ENCODE results near the gene CDC14B.
A peak's percentile ranks its signal among the peaks of the same experiment; 100 is the strongest.
"Not testable (repeated sequence)": the region's sequence is repeated elsewhere in the genome, so short reads cannot be mapped to it uniquely, and the experiment has no call there.

The CDC14B gene

GRCh38 chr9:96554326-96554725, 65.3 kb downstream of the CDC14B start:
- no peak for TF ChIP-seq CTCF (IDR thresholded peaks at IDR 0.05; ENCODE audit: insufficient read depth, low read length, poor library complexity, severe bottlenecking)
- no peaks in the 10 kb centered on the region for H3K27me3 ChIP-seq (replicated peaks; ENCODE audit: control insufficient read depth, insufficient read depth, low read length)
- H3K4me3 ChIP-seq (replicated peaks; ENCODE audit: low read depth, low read length): no peak overlapping the region
- no peak for DNase-seq (ENCODE audit: extremely low read depth, insufficient read length)
- H3K36me3 ChIP-seq (ENCODE audit: control insufficient read depth, insufficient read depth, low read length): no peaks in the 10 kb centered on the region

GRCh38 chr9:96553070-96553469, 66.6 kb downstream of the CDC14B start:
- no peak for TF ChIP-seq CTCF (IDR thresholded peaks at IDR 0.05; ENCODE audit: insufficient read depth, low read length, poor library complexity, severe bottlenecking)
- no peak overlapping the region for H3K4me3 ChIP-seq (replicated peaks; ENCODE audit: low read depth, low read length)
- H3K27me3 ChIP-seq (replicated peaks; ENCODE audit: control insufficient read depth, insufficient read depth, low read length): no peaks in the 10 kb centered on the region
- no peaks in the 10 kb centered on the region for H3K36me3 ChIP-seq (ENCODE audit: control insufficient read depth, insufficient read depth, low read length)
- no peak for DNase-seq (ENCODE audit: extremely low read depth, insufficient read length)

- H3K4me3 ChIP-seq (replicated peaks; ENCODE audit: low read depth, low read length): no peak overlapping the region
- no peaks in the 10 kb centered on the region for H3K36me3 ChIP-seq (ENCODE audit: control insufficient read depth, insufficient read depth, low read length)
- H3K27me3 ChIP-seq (replicated peaks; ENCODE audit: control insufficient read depth, insufficient read depth, low read length): no peaks in the 10 kb centered on the region
- TF ChIP-seq CTCF (IDR thresholded peaks at IDR 0.05; ENCODE audit: insufficient read depth, low read length, poor library complexity, severe bottlenecking): no peak
- peak; percentile 16 for DNase-seq (ENCODE audit: extremely low read depth, insufficient read length)
These were observed 68.2 kb downstream of the CDC14B start for GRCh38 chr9:96551403-96551802.

GRCh38 chr9:96550659-96551058, 69.0 kb downstream of the CDC14B start:
- Histone ChIP-seq H3K36me3 (ENCODE audit: control insufficient read depth, insufficient read depth, low read length) (no peaks in the 10 kb centered on the region), H3K27me3 (replicated peaks; ENCODE audit: control insufficient read depth, insufficient read depth, low read length) (no peaks in the 10 kb centered on the region), H3K4me3 (replicated peaks; ENCODE audit: low read depth, low read length) (no peak overlapping the region)
- TF ChIP-seq CTCF (IDR thresholded peaks at IDR 0.05; ENCODE audit: insufficient read depth, low read length, poor library complexity, severe bottlenecking): no peak
- DNase-seq (ENCODE audit: extremely low read depth, insufficient read length): no peak

GRCh38 chr9:96543131-96543530, 76.5 kb downstream of the CDC14B start:
- not testable (repeated sequence) for DNase-seq (ENCODE audit: extremely low read depth, insufficient read length); H3K36me3 ChIP-seq (ENCODE audit: control insufficient read depth, insufficient read depth, low read length); H3K4me3 ChIP-seq (replicated peaks; ENCODE audit: low read depth, low read length); H3K27me3 ChIP-seq (replicated peaks; ENCODE audit: control insufficient read depth, insufficient read depth, low read length)

GRCh38 chr9:96540106-96540505, 79.5 kb downstream of the CDC14B start:
- no peaks in the 10 kb centered on the region; the same call in 1 of the 2 replicates for H3K27me3 ChIP-seq (replicated peaks; ENCODE audit: control insufficient read depth, insufficient read depth, low read length)
- H3K36me3 ChIP-seq (ENCODE audit: control insufficient read depth, insufficient read depth, low read length): no peaks in the 10 kb centered on the region
- H3K4me3 ChIP-seq (replicated peaks; ENCODE audit: low read depth, low read length): no peak overlapping the region
- no peak for TF ChIP-seq CTCF (IDR thresholded peaks at IDR 0.05; ENCODE audit: insufficient read depth, low read length, poor library complexity, severe bottlenecking)
- no peak for DNase-seq (ENCODE audit: extremely low read depth, insufficient read length)
